NK-92 treated with Interleukin-12 subunit alpha and Interleukin-12 subunit beta, amount 100 ng/mL, for 24 hours (cell line): ENCODE measurements around the gene HSPA1L.
"Not testable (repeated sequence)": the region's sequence is repeated elsewhere in the genome, so short reads cannot be mapped to it uniquely, and the experiment has no call there.

Experiments
- DNase-seq: peaks from one replicate; lab custom pipeline; 2025; lab: John Stamatoyannopoulos, UW

HSPA1L gene

DNA sequence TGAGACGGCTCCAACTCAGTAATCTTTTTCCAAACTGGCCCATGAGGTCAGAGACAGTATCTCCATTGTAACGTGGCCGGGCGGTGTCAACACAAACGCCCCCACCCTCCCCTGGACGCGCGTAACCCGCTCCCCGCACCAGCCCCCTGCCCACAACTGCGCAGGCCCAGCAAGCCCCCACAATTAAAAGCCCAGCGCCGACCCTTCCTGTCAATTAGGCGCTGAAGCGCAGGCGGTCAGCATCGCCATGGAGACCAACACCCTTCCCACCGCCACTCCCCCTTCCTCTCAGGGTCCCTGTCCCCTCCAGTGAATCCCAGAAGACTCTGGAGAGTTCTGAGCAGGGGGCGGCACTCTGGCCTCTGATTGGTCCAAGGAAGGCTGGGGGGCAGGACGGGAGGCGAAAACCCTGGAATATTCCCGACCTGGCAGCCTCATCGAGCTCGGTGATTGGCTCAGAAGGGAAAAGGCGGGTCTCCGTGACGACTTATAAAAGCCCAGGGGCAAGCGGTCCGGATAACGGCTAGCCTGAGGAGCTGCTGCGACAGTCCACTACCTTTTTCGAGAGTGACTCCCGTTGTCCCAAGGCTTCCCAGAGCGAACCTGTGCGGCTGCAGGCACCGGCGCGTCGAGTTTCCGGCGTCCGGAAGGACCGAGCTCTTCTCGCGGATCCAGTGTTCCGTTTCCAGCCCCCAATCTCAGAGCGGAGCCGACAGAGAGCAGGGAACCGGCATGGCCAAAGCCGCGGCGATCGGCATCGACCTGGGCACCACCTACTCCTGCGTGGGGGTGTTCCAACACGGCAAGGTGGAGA lies at the start of gene HSPA1L, which contains the start of gene HSPA1A:
Gene HSPA1L, minus strand, starts transcription at position 259 of the 814 bp plus-strand sequence. CDS start 3,311 bp downstream, outside the sequence.
Gene HSPA1A, plus strand, starts transcription at position 519 of the 814 bp plus-strand sequence. Its CDS starts 214 bp downstream, at position 733.
- DNase-seq = no peak

DNA sequence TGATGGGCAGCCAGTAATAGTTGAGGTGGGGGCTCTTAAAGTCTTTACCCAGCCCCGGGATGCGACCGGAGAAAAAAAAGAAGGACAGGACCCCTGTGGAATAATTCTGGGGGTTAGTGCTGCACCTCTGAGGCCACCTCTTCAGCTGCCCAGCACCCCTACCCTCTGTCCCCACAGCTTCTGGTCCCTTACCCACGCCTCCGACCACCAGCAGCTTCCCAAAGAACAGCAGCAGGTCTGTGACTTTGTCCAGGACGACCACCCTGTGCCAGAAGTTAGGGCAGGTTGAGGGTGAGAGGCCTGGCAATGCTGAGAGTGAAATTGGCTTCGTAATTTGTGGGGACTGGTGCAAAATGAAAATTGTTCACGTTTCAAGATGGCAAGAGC lies 49.7 kb upstream of the HSPA1L start:
- no peak for DNase-seq

DNA sequence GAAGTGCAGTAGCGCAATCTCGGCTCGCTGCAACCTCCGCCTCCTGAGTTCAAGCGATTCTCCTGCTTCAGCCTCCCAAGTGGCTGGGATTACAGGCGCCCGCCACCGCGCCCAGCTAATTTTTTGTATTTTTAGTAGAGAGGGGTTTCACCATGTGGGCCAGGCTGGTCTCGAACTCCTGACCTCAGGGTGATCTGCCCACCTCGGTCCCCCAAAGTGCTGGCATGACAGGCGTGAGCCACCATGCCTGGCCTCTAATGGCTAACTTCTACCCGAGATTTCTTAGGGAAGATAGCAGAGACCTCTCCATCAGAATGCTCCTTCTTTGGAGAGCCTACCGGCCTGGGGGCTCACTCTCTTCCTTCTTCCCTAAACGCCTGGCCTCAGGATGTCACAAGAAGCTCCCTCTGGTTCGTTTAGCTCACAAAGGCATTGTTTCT lies 49.1 kb upstream of the HSPA1L start:
- DNase-seq = not testable (repeated sequence)

DNA sequence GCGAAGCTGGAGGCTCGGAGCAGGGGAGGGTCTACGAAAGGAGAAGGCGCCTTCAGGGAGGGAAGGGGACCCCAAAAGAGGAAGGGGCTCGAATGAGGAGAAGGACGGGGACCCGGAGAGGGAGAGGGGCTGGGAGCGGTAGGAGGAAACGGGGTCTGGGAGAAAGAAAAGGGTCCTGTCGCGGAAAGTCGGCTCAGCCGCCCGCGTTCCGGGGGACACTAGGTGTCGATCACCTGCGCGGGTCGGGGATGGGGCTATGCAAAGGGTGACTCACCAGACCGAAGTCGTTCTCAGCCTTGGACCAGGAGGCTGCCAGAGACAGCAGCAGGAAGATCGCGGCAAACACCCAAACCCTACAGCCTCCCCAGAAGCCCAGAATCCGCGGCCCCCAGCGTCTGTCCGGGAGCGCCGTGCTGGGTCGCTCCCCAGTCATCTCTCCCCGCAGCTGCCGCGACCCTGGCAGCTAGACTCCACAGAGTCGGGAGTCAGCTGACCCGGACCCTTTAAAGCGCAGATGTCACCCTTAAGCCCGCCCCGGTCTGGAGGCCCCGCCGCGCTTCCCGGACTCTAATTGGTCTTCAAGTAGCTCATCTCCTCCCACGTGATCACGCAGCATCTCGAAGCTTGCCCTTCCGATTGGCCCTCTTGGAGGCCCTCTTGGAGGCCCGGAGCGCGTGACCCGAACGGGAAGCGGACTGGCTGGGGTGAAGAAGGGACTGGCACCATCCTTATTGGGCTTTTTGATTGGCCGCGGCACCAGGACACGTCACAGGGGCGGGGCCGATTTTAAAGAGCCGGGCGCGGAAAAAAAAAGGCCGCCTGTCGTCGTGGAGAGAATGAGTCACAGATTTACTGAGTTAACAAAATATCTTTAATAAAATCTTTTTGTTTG lies 47.5 kb upstream of the HSPA1L start, which contains the start of gene NEU1:
Gene NEU1, minus strand, starts transcription at position 478 of the 892 bp plus-strand sequence. Its CDS starts 45 bp downstream, at position 433.
- peak; percentile 100 for DNase-seq

DNA sequence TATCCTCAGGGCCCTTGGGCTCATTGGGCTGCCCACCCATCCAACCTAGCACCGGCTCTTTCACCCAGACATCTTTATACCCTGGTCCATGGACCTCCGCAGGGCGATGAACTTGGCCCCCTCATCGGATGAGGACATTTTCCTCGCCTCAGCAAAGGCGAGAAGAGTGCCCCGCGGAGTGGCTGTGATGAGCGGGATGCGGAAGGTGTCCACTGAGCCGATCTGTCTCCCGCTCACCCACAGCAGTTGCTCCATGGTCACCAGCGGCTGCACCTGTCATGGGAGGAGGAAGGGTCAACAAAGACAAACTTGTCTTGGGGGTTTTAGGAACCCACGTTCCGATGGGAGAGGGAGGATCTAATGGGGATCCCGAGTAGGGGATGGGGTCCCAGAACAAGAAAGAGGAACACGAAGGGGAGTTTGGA lies 46.8 kb upstream of the HSPA1L start:
- no peak for DNase-seq

DNA sequence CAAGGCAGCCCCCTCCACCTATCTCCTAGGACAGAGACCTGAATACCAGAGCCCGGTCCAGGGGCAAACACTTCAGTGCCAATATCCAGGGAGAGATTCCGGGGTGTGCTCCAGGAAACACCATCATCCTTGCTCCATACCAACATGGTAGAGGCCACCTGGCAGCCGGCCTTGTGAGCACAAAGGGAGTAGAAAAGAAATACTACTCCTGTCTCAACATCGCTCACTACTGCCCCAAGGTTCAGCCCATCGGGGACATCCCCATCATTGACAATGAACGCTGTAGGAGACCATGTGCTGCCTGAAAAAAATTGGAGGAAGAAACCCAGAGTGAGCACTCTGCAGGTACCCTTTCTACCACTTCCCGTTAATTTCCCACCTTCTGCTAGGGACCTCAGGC lies 46.1 kb upstream of the HSPA1L start:
- no peak for DNase-seq

DNA sequence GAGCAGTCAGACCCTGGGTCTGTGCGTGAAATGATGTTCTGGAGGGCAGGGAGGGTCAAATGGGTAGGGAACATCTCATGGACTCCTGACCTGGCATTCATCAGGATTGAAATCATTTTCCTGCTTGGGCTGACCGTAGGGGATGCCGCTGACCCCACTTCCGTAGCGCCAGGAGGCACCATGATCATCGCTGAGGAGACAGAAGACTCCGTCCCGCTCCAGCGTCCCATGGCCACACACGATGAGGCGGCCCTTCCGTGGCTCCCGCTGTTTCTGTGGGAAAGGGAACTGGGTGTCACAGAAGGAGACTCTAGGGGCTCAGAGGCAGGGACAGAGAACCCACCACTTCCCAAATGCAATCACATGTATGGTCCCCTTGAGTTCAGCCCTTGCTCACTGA lies 45.3 kb upstream of the HSPA1L start:
- DNase-seq = no peak

DNA sequence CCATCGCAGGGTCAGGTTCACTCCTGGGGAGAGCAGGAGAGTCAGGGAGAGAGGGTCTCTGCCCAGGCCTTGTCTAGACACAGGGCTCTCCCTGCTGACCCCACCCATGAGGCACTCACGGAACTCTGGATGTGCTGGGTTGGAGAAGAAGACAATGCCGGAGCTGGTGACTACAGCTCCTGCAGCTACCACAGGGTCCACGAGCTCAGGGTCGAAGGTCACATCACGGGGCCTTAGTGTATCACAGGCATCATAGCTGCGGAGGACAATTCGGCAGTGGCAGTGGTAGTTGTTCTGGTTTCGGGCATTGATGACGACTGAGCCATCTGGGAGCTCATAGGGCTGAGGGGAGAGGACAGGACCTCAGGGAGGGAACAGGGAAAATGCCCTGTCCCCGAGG lies 44.8 kb upstream of the HSPA1L start:
- no peak for DNase-seq

DNA sequence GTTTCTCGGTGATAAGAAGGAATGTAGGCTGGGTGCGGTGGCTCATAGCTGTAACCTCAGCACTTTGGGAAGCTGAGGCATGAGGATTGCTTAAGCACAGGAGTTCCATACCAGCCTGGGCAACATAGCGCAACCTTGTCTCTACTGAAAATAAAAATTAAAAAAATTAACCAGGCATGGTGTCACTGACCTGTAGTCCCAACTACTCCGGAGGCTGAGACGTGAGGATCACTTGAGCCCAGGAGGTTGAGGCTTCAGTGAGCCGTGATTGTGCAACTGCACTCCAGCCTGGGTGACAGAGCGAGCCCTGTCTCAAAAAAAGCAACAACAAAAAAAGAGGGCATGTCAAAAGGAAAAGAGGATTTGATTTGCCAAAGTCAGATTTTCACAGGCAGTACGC lies 43.6 kb upstream of the HSPA1L start:
- DNase-seq = no peak

DNA sequence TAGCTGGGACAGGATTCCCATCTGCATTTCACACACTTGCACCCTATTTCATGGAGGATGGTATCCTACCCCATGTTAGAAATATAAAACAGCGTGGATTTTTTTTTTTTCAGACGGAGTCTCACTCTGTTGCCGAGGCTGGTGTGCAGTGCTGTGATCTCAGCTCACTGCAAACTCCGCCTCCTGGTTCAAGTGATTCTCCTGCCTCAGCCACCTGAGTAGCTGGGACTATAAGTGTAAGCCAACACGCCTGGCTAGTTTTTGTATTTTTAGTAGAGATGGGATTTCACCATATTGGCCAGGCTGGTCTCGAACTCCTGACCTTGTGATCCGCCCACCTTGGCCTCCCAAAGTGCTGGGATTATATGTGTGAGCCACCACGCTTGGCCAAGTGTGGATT lies 42.7 kb upstream of the HSPA1L start:
- DNase-seq = not testable (repeated sequence)

DNA sequence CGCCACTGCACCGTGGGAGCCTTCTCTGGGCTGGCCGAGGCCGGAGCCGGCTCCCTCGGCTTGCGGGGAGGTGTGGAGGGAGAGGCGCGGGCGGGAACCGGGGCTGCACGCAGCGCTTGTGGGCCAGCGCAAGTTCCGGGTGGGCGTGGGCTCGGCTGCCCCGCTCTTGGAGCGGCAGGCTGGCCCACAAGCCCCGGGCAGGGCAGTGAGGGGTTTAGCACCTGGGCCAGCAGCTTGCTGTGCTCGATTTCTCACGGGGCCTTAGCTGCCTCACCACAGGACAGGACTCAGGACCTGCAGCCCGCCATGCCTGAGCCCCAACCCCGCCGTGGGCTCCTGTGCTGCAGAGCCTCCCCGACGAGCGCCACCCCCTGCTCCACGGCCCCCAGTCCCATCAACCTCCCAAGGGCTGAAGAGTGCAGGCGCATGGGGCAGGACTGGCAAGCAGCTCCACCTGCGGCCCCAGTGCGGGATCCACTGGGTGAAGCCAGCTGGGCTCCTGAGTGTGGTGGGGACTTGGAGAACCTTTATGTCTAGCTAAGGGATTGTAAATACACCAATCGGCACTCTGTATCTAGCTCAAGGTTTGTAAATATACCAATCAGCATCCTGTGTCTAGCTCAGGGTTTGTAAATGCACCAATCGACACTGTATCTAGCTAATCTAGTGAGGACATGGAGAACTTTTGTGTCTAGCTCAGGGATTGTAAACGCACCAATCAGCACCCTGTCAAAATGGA lies 37.1 kb upstream of the HSPA1L start:
- not testable (repeated sequence) for DNase-seq

DNA sequence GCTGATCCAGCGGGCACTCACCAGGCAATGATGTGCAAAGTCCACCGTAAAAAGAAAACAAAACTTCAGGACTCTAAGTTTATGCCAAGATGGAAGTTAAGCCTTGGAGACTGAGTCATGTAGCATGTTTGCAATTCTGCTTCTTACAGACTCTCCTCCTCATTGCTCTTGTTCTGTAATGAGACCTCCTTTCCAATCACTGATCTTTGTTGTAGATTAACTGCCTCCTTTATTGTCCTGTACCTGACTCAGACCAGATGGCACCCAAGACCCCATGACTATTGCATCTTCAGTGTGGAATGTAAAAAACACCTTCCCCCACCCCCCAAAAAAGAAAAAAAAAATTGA lies 36.4 kb upstream of the HSPA1L start:
- DNase-seq = no peak

DNA sequence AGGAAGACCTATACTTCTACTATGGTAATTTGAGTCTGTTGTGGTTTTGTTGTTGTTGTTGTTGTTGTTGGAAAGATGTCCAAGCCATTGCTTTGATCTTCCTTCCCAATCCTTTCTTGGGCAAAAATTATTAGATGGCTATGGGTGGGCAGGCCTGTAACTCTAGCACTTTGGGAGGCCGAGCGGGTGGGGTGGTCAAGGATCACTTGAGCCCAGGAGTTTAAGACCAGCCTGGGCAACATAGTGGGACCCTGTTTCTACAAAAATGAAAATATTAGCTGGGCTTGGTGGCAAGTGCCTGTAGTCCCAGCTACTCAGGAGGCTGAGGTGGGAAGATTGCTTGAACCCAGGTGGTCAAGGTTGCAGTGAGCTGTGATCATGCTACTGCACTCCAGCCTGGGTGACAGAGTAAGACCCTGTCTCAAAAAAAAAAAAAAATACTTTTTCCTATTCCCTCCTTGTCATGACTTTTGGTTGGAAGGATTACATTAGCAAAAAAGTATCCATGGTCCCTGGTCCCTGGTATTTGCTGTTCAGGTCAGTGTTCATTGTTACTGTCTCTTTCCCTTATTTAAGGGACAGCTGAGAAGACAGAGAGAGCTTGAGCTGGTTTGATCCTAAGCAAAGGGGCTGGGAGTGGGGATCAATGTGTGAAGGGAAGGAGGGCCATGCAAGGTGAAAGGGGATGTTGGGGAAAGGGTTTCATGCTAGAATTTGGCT lies 35.8 kb upstream of the HSPA1L start:
- DNase-seq = no peak

DNA sequence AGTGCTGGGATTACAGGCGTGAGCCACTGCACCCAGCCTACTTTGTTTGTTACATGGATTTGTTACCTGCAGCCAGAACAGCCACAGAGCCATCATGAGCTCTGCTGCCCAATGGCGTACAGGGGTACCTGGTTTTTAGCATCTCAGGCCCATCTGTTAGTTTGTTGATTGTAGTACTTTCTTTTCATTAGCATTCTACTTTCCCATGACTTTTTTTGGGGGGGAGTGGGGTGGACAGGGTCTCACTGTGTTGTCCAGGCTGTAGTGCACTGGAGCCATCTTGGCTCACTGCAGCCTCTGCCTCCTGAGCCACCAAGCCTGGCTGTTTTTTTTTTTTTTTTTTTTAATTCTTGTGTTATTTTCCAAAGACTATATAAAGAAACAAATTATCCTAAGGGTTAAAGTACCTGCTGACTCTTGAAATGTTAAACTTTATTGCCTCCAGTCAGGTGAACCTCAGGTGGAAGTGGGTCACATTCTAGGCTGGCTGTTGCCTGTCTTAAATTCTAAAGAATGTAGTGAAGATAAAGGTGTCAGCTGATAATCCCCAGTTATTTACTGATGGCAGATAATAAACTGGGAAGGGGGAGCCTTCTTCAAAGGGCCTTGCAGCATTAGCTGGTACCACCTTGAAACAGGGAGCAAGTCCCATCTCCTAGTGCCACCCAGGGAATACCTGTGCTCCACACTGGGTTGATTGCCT lies 32.3 kb upstream of the HSPA1L start:
- DNase-seq = no peak

DNA sequence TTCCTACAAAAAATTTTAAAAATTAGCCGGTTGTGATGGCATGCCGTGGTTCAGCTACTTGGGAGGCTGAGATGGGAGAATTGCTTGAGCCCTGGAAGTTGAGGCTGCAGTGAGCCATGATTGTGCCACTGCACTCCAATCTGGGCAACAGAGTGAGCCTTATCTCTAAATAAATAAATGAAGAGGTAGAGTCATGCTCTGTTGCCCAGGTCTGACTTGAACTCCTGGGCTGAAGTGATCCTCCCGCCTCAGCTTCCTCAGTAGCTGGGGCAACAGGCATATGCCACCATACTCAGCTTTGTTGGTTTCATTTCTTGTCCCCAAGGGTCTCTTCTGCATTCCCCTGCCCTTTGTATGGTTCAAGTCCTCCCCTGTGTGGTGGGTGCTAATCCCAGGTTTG lies 29.4 kb upstream of the HSPA1L start:
- no peak for DNase-seq

DNA sequence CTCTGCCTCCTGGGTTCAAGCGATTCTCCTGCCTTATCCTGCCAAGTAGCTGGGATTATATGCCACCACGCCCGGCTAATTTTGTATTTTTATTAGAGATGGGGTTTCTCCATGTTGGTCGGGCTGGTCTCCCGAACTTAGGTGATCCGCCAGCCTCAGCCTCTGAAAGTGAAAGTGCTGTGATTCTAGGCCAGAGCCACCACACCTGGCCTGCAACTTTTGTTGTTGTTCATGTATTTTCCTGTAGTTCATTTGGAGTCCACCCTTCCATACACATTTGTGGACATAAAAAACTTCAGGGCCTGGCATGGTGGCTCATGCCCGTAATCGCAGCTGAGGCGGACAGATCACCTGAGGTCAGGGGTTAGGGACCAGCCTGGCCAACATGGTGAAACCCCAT lies 27.0 kb upstream of the HSPA1L start:
- DNase-seq = no peak

DNA sequence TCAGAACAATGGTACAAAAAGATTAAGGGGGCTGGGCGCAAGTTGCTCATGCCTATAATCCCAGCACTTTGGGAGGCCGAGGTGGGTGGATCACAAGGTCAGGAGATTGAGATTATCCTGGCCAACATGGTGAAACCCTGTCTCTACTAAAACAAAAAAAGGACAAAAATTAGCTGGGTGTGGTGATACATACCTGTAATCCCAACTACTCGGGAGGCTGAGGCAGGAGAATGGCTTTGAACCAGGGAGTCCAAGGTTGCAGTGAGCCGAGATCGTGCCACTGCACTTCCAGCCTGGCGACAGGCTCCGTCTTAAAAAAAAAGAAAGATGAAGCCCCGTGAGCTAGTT lies 24.7 kb upstream of the HSPA1L start:
- not testable (repeated sequence) for DNase-seq

DNA sequence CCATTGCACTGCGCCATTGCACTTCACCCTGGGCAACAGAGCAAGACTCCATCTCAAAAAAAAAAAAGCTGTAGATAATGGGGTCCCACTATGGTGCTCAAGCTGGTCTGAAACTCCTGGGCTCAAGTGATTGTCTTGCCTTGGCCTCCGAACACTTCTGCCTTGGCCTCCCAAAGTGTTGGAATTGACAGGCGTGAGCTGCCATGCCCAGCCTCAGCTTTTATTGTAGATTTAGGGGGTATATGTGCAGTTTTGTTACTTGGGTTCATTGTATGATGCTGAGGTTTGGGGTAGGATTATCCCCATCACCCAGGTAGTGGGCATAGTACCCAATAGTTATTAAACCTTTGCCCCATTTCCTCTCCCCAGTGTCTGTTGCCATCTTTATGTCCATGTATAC lies 23.9 kb upstream of the HSPA1L start:
- DNase-seq = no peak

DNA sequence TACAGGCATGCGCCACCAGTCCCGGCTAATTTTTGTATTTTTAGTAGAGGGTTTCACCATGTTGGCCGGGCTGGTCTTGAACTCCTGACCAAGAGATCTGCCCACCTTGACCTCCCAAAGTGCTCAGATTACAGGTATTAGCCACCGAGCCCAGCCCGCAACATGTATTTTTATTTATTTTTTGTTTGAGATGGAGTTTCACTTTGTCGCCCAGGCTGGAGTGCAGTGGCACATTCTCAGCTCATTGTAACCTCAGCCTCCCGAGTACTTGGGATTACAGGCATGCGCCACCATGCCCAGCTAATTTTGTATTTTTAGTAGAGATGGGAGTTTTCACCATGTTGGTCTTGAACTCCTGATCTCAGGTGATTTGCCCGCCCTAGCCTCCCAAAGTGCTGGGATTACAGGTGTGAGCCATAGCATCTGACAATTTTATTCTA lies 23.1 kb upstream of the HSPA1L start:
- not testable (repeated sequence) for DNase-seq

DNA sequence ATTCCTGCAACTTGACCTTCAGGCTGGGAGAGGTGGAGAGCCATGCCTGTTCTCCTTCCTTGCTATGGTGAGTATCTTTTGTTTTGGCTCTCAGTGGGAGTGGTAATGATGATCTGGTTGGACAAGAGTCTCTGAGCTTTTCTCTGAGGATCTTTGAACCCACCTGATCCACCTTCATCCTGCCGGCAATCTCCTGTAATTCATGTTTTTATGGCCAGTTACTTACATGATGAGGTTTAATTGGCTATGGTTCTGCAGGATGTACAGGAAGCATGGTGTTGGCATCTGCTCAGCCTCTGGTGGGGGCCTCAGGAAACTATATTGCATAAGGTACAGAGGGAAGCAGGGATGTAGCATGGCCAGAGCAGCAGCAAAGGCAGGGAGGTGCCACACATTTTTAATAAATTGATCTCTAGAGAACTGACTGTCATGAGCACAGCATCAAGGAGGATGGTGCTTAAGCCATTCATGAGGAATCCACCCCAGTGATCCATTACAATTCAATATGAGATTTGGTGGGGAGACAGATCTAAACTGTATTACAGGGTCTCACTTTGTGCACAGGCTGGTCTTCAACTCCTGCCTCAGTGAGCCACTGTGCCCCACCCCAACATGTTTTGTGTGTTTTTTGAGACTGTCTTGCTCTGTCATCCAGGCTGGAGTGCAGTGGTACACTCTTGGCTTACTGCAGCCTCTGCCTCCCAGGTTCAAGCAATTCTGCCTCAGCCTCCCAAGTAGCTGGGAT lies 22.5 kb upstream of the HSPA1L start:
- DNase-seq = no peak
